Left lobe of liver (tissue), 2 donors: Measurements from ENCODE around the gene LCLAT1. TPM values are rescaled to one million over a fixed set of nuclear protein-coding genes. Genes with fewer than 3 reads are reported as not detected.

Source experiments
- ATAC-seq: fragments of 200-7000 bp; cut with Tn5 transposase; one replicate; pipeline ENCODE4 v1.9.1; 2020; ENCODE audit warnings: mild to moderate bottlenecking, moderate library complexity
- DNase-seq: peaks from one replicate; pipeline ENCODE4 v3.0.0-alpha.2; 2020; ENCODE audit warnings: low spot score
- total RNA-seq: library from RNA; stranded (reverse); gene quantifications from one replicate; pipeline ENCODE4 v1.2.1, GENCODE V29; 2021
- donor health status: DM: no; HTN: no; CAD: no; lungs with moderate emphysema.
- donor health status: DM: no; HTN: yes; CAD: no.

Gene LCLAT1
- total RNA-seq, 1 donor from 2014 or later = 13.9 TPM

DNA sequence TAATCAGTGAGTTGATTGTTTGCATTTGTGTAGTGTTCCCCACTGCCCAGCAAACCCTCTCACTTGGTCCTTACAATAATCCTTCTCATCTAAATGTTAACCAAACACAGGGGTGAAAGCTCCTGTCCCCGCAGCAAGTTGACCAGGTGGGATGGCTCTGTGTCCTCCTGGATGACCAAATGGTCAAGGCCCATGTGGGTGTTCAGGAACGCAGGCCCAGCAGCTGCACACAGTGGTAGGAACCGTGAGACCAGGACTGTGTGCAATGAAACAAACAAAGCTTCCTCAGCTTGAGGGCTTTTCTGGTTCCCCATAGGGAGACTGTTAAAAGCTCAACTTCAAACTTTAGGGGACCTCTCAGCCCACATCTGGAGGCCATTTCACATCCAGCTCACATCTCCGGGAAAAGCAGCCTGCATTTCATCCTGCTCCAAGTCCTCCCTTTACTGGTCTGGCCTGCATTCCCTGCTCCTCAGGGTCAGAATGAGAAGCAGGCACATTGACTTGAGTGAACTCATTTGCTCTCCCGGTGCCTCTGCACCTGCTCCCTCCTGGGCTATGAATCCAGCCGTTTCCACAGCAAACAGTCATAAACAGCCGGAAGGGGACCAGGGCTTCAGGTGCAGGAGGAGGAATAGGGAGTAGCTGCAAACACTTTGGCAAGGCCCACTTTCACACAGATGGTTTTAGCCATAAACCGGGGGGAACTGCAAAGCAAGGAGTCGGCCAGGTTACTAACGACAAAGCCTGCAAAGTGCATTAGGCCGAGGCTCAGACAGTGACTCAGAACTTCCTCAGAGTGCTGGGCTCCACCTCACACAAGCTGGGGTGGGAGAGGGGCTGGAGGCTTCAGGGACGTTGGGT lies 215.5 kb downstream of the LCLAT1 start:
- DNase-seq (no peak), ATAC-seq (no peak)

DNA sequence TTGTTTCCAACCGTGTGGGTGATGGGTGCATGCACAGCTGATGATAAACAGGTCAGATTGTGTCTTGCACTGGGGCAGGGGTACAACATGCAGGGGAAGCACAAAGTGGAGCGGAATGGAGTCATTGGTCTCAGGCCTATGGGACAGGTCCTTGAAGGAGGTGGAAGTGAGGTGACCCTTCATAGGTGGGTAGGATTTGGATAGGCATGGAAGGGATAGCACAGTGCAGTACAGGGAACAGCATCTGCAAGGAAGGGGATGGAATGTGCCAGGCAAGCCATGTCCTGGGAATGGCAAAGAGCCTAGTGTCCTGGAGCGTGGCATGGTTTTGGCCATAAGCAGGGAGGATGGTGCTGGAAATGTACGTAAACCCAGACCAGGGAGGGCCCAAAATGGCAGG lies 216.3 kb downstream of the LCLAT1 start:
- ATAC-seq (no peak), DNase-seq (no peak)

DNA sequence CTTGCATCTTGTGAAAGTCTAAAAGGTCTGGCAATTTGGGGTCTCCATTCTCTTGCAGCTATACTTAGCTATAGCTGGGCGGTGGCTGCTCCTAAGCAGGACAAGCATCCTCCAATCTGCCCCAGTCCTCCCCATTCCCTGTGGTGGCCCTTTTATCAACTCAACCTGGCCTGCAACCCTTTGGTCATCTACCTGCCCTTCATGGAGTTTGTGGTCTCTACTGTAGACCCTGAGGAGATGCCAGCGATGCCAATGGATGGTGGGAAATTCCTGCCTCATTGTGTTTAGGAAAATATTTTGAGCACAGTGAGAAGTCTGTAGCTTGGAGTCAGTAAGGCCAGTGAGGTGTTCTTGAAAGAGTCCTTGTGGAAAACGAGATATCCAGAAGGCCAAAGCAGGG lies 216.8 kb downstream of the LCLAT1 start:
- ATAC-seq = no peak
- DNase-seq = no peak

DNA sequence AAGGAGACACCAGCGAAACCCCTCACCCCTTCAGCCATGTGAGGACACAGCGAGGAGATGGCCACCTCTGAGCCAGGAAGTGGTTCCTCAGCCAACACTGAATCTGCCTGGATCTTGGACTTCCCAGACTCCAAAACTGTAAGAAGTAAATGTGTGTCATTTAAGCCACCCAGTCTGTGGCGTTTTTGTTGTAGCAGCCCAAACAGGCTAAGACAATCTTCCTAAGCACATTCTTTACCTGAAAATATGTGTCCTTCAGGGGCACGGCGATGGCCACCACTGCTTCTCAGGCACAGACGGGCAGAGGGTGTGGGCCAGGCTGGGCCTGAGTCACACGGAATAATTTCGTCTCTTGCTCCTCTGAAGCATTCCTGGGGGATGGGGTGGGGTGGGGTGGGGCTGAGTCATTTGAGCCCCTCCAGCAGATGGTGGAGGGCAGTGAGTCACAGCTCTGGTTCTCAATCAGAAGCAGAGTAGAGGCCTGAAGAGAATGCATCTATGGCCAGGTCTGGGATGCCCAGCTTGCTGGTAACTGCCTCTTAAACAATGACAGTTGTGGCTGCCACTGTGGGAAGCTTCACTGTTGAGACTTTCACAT lies 217.8 kb downstream of the LCLAT1 start:
- no peak for ATAC-seq
- no peak for DNase-seq

DNA sequence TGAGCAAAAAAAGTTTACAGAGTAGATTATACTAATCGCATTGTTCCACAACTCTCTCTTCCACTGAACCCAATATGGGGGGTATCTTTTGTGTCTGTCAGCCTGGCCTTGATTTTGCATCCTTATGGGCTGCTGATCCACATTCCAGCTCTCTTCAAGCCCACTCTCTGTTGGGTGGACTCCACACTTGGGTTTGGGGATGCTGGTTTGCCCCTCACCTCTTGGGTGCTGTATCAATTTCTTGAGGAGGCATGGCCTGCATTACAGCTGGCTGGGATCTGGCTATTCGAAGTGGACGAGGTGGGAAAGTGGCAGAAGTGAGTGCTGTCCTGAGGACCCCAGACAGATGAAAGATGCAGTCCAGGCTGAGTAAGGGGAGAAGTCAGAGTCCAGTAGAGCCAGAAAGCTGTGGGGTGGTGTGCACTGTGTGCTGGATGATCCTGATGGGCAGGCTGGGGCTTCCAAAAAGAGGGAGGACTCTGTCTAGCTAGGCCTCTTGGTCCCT lies 218.8 kb downstream of the LCLAT1 start:
- no peak for ATAC-seq

DNA sequence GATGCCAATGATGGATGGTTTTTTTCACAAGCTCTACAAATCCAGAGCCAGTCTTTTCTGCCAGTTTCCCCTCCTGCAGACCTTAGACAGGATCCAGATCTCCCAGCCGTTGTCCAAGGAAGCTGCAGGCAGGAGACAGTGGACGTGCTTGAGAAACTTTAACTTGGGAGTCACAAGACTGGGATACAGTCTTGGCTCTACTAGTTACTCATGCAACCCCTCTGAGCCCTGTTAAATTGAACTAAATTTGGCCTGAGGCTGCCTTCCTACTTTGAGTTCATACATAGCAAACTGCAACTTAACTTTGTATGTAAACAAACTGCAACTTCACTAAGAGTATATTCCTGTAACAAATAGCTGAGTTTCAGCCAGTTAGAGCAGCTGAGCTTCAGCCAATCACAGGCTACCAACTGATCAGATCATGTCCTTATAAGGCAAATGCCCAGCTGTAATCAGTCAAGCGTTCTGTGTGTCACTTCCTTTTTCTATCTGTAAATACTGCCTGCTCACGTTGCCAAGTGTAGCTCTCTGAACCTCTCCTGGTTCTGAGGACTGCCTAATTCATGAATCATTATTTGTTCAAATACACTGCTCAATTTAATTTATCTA lies 219.3 kb downstream of the LCLAT1 start:
- ATAC-seq (peak; percentile 45), DNase-seq (no peak)

More for the DNA sequence above, 218.8 kb downstream of the LCLAT1 start:
- DNase-seq = no peak

DNA sequence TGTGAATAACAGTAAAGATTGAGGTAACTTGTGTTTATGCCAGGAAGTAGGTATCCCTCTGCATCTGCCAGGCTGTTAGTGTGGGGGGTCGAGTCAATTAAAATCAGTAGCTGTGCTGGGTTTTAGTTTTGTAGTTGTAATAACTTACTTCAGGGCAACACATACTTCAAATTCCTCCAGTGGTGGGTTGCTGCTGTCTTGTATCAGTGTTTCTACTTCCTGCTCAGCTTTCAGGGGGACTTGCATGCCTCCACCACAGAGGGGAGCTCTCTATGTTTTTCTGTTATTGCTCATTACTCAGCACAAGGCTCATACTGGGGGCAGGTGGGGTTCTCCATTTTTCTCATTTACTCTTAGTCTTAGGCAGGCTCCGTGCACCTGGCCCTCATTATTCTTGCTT lies 223.4 kb downstream of the LCLAT1 start:
- DNase-seq (no peak), ATAC-seq (no peak)

DNA sequence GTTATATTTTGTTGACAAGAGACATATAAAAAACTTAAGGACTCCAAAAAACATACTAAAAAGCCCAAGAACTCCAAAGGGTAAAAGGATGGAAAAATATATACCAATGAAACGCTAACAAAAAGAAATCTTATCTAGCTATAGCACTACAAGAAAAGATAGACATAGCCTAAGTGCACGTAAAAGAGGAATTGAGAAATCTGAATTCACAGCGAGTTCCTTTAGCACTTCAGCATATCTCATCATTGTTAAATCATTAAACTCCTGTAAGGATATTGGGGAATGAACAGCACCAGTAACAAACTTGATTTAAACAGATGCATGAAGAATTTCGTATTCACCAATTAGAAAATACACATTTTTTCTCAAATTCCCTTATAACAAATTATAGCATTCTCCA lies 226.1 kb downstream of the LCLAT1 start:
- no peak for ATAC-seq

DNA sequence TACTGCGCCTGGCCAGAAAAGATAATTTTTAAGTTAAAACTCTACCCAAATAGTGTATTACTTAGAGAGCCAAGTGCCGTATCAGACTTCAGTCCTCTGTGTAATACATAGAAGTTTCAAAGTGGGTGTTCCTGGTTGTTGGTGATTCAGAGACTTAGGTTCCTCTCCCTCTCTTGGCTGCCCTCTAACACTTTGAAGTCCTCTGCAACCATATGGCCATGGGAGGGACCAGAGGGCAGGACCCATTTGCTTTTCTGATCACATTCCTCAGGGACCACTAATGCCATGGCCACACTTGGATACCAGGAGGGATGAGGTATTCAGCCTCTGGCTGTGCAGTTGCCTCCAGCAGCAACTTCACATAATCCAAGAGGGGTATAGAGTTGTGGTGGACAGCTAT lies 228.7 kb downstream of the LCLAT1 start:
- DNase-seq = no peak
- ATAC-seq = no peak

More for the DNA sequence above, 226.1 kb downstream of the LCLAT1 start:
- no peak for DNase-seq

DNA sequence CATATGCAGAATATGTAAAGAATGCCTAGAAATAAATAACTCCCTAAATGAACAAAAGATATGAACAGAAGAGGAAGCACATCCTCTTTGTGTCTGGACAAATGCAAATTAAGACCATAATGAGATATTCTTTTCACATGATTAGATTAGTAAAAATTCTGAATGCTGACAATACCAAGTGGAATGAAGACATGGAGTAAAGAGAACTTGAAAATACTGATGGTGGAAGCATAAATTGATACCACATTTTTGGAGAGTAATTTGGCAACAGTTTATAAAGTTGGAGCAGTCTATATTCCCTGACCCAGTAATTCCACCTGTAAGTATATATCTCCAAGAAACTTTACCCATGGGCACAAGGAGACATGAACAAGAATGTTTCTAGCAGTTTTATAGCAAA lies 230.2 kb downstream of the LCLAT1 start:
- DNase-seq = no peak
- no peak for ATAC-seq

DNA sequence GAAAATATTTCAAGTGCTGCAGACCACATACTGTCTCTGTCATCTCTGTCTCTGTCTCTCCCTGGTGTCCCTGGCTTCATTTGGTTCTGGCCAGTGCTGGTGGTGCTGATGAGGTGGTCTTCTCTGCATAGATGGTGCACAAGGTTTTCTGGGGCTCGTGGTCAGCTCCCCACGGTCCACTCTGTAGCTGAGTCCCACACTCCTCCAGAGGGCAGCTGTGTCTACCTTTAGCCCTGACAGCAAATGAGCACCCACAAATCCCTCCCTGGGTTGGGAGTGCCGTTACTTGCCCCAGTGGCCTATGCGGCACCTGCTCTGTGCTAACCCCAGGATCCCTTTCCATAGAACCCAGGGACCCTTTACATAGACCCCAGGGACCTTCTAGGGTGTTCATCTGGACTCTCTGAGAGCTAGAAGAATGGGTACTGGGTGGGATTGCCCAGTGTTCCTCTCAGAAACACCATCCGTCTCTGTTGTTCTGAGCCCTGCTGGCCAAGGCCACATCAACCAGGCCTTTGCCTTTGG lies 230.9 kb downstream of the LCLAT1 start:
- ATAC-seq (no peak), DNase-seq (no peak)

DNA sequence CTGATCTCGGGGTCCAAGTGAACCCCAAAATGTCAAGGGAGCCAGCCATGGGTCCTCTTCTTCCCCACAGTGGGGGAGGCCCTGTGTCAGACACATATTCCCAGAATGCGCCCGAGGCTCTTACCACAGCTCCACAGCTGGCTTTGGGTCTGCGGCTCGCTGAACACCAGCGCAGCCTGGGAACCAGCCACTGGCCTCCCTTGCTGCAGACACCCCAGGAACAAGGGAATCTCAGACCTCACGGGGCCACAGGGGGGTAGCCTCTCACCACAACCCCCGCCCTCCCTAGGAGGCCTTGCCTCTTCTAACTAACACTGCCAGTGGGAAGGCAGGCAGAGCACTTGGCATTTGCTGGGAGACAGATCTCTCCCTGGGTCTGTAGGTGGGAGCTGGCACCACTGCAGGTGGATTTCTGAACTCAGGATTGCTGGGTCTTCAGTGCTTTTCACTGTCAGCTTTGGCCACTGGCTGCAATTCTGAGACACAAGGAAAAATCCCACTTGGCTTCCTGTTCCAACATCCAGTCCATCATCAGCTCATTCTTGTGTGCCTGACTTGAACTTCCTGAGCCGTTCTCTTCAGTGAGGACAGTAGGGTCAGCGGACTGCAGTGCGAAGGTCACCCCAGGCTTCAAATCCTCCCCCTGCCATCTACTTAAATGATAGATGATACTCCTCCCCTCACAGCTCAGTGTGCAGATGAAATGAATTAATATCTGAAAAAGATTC lies 231.5 kb downstream of the LCLAT1 start:
- ATAC-seq (peak; percentile 17), DNase-seq (peak; percentile 32)

DNA sequence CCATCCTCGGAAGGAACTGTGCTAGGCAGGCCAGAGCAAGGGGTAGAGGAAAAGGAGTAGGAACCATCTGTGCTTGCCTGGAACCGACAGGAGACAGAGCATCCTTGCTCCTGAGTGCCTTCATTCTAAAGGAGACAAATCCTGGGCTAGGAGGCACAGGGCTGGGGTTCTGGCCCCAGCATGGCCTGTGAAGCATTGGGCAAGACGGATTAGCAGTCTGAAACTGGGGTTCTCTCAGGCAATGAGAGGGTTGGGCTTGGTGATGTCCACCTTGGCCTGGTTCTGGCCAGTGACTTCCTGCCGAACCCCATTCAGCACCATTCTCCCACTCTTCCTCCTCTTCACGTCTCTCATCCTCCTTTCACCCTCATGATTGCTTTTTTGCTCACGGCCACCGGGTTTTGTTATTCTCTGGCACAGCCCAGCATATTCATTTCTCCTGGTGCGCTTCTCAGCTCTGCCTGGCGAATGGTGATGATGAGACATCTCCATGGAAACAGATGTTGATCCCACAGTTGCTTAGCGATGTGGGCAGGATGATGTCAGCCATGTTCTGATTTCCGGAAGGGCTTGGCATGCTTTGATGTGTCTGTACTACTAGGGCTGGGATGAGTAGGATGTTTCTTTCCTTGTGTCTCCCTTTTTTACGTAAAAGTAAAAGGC lies 232.5 kb downstream of the LCLAT1 start:
- DNase-seq (peak; percentile 33), ATAC-seq (no peak)

DNA sequence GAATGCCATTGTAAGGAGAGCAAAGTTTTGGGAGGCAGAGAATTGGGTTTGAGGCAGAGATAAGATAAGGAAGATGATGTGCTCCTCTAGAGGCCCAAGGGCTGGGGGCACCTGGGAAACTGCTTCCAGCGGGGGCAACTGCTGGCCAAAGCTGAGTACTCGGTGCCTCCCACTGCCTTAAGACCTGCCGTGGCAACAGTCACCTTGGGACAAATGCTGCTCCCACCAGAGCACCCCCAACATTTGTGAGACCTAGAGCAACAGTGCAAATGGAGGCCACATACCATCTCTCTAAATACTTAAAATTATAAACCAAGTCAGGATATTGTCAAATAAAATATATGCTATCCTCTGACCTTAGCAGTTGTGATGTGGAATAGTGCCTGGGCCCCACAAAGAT lies 233.1 kb downstream of the LCLAT1 start:
- ATAC-seq (no peak), DNase-seq (peak; percentile 7)

DNA sequence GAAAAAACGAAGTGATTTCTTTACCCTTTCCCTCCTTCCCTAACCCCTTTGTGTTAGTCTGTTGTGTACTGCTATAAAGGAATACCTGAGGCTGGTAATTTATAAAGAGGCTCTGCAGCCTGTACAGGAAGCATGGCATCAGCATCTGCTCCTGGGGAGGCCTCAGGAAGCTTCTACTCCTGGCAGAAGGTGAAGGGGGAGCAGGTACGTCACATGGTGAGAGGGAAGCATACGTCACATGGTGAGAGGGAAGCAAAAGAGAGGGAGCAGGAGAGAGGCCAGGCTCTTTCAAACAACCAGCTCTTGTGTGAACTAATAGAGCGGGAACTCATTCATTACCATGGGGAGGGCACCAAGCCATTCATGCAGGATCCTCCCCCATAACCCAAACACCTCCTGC lies 234.0 kb downstream of the LCLAT1 start:
- DNase-seq = peak; percentile 2
- ATAC-seq = no peak

DNA sequence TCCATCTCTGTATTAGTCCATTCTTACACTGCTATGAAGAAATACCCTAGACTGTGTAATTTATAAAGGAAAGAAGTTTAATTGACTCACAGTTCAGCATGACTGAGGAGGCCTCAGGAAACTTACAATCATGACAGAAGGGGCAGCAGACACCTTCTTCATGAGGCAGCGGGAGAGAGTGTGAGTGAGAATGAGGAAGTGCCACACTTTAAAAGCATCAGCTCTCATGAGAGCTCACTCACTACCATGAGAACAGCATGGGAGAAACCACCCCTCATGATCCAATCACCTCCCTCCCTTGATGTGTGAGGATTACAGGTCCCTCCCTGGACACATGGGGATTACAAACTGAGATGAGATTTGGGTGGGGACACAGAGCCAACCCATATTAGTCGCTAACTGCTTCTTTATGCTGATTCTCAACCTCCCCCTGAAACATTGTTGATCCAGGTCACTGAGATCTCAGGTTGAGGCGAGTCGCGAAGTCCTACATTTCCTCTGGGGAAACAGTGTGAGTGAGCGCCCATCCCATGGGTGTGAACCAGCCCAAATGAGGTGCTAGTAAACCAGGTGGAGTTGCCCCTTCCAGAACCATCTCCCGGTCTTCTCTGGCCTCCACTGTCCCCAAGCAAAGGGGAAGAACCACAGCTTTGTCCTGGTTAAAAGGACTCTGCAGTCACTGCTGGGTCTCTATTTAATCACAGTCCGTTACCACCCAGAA lies 236.3 kb downstream of the LCLAT1 start:
- DNase-seq = peak; percentile 21

DNA sequence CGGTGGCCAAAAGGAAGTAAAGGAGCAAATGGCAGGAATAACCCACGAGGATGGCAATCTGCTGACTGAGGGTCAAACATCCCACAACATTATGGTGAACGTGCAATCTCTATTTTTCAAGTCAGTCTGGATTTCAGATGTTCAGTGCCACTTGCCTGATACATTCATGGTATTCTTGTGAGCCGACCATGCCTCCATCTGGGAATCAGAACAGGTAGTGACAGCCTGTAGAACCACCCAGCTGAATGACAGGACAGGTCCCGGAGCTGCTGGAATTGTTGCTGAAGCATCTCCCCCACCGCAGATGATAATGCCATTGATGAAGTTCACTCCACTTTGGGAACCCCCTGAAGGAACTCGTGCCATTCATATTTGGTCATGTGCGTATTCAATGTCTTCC lies 237.0 kb downstream of the LCLAT1 start:
- DNase-seq = peak; percentile 28
- ATAC-seq = no peak

More for the DNA sequence above, 236.3 kb downstream of the LCLAT1 start:
- ATAC-seq = no peak

DNA sequence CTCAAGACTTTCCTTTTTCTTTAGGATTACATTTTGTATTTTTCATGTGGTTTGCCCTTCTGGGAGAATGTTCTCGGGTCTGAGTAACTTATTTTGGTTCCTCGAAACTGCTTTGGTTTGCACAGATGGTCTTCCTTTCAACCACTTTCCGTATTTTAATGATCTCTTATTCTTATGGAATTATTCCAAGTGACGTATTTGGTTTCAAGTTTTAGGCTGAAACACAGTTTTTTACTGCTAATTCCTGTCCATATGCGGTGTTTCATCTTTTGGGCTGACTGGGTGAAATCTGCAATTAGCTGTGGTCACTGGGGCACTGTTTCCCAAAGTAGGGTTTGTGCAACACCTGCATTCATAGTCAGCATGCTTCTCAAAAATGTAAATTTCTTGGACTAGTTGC lies 237.5 kb downstream of the LCLAT1 start:
- no peak for ATAC-seq
- no peak for DNase-seq

DNA sequence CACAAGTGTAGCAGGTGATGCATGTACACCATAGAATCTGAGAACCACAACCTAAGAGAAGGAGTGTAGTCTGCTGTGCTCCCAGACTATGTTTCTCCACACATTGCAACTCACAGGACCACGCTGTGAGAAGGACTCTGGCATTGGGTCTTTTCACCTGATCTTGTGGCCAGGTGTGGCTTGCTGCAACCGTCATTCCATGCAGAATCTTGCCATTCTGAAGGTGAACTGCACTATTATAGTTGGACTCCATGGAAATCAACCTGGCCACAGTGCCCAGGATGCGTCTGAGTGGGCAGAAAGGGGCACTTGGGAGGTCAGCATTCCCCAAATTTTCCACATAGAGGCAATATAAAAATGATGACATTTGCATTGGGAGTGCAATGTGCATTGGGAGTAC lies 237.9 kb downstream of the LCLAT1 start:
- DNase-seq (peak; percentile 24), ATAC-seq (no peak)

DNA sequence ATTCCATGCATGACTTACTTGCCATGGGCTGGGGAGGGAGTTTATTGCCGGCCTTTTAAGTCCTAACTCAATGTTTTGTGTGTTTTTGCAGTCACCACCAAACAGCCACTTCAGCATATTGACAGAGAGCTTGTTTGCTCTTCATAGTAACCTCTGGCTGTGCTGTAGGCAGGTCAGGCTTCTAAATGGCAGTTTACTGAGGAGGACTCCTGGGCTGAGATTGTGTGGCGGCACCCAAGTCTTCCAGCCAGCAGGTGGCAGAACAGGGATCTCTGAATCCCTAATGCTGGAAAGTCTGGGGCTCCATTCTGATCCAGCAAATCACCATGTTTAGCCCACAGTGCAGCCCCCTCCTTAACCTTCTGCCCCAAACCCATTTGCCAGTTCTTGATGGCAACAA lies 239.0 kb downstream of the LCLAT1 start:
- ATAC-seq = peak; percentile 85
- DNase-seq = peak; percentile 40
